ENCODE measurements around the gene TAF1B. TPM values are rescaled to one million over a fixed set of nuclear protein-coding genes. Genes with fewer than 3 reads are reported as not detected.

TAF1B gene
- total and polyA plus RNA-seq, 2 donors (not counting 3 experiments of a cell fraction or from before 2014, with no cell fraction given): 6.3 to 29.4 TPM

DNA sequence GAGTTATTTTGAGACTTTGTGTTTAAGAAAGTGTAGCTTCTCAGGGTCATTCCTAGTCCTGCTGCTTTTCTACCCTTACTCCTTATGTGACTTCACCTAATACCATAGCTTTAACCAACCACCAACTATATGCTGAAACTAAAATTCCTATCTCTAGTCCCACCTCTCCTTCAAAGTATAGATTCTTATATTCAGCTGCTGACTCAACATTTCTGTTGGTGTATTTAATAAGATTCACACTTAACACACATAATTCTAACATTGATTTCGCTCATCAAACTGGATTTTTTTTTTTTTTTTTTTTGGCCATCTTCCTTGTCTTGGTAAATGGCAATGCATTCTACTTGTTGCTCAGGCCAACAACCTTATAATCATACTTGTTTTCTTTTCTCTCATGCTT lies 30.1 kb downstream of the TAF1B start:
- no peak overlapping the region for H3K27ac ChIP-seq (ENCODE audit: insufficient read depth, low read depth, low read length)
- DNase-seq (ENCODE audit: low read depth, low spot score) (no peak), FAIRE-seq (no peak)
- intact Hi-C loops (cut with micrococcal nuclease) (no loop called here), dilution Hi-C loops (cut with MboI; ENCODE audit: extremely low pct_ligation_motif_present, low sequenced_read_pairs) (no loop called here)
- H3K4me1 ChIP-seq (ENCODE audit: control insufficient read depth, extremely low read depth, insufficient read depth, low read length): no peaks in the 10 kb centered on the region
- H3K79me2 ChIP-seq (ENCODE audit: control insufficient read depth, insufficient read depth, low read length): no peaks in the 10 kb centered on the region
- no peak overlapping the region for H3K4me3 ChIP-seq (replicated peaks in 1 of 3; ENCODE audit: insufficient read depth in 1 of 3, low read depth in 1 of 3, low read length in 3 of 3)
- H3K9me3 ChIP-seq (replicated peaks; ENCODE audit: control insufficient read depth, insufficient read depth, low read length): no peaks in the 10 kb centered on the region
- POLR2A ChIA-PET: interaction anchor here (0.7 kb wide), 1 partner anchor 118 kb away, joined by 3 read pairs; no protein-coding TSS in a partner anchor
- CTCF ChIA-PET: no interaction called here
- H3K9me1 ChIP-seq (replicated peaks; ENCODE audit: control insufficient read depth, extremely low read depth, insufficient read depth, low read length): no peaks in the 10 kb centered on the region
- H2AFZ ChIP-seq (ENCODE audit: low read depth, low read length): no peak overlapping the region
- no peaks in the 10 kb centered on the region for H4K20me1 ChIP-seq (replicated peaks; ENCODE audit: control insufficient read depth, extremely low read depth, insufficient read depth, low read length)
- no TSS peak for BruUV-seq (replicated peaks)
- TF ChIP-seq EZH2 (IDR thresholded peaks at IDR 0.05; ENCODE audit: borderline replicate concordance, low read depth, low read length, severe bottlenecking) (no peak), FOS (IDR thresholded peaks at IDR 0.05; ENCODE audit: borderline replicate concordance, insufficient read depth, low read length) (no peak), POLR2AphosphoS5 (IDR thresholded peaks at IDR 0.05; ENCODE audit: insufficient read depth, low read depth, low read length) (no peak), POLR2A (IDR thresholded peaks at IDR 0.05; ENCODE audit: low read depth, low read length) (no peak), JUN (IDR thresholded peaks at IDR 0.05; ENCODE audit: borderline replicate concordance, insufficient read depth, insufficient read length, low read depth) (no peak), MYC (IDR thresholded peaks at IDR 0.05; ENCODE audit: low read depth, low read length) (no peak), GATA2 (IDR thresholded peaks at IDR 0.05; ENCODE audit: insufficient read depth, insufficient read length, low read depth, low read length) (no peak)
- TF ChIP-seq, protein P1, sequence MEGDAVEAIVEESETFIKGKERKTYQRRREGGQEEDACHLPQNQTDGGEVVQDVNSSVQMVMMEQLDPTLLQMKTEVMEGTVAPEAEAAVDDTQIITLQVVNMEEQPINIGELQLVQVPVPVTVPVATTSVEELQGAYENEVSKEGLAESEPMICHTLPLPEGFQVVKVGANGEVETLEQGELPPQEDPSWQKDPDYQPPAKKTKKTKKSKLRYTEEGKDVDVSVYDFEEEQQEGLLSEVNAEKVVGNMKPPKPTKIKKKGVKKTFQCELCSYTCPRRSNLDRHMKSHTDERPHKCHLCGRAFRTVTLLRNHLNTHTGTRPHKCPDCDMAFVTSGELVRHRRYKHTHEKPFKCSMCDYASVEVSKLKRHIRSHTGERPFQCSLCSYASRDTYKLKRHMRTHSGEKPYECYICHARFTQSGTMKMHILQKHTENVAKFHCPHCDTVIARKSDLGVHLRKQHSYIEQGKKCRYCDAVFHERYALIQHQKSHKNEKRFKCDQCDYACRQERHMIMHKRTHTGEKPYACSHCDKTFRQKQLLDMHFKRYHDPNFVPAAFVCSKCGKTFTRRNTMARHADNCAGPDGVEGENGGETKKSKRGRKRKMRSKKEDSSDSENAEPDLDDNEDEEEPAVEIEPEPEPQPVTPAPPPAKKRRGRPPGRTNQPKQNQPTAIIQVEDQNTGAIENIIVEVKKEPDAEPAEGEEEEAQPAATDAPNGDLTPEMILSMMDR (IDR thresholded peaks at IDR 0.05; ENCODE audit: extremely low read depth in 1 of 2, insufficient read depth in 1 of 2, low read depth in 1 of 2, low read length in 2 of 2): no peak
- TF ChIP-seq, protein P2, sequence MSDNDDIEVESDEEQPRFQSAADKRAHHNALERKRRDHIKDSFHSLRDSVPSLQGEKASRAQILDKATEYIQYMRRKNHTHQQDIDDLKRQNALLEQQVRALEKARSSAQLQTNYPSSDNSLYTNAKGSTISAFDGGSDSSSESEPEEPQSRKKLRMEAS (IDR thresholded peaks at IDR 0.05; ENCODE audit: insufficient read depth, insufficient read length): no peak
- no peak overlapping the region for H3K4me2 ChIP-seq (ENCODE audit: insufficient read depth, low read length)
- H3K27me3 ChIP-seq (ENCODE audit: control insufficient read depth in 2 of 2, insufficient read depth in 2 of 2, low read length in 2 of 2): no peaks in the 10 kb centered on the region
- peaks cover 3 to 6% of the 10 kb centered on the region in 2 experiments for H3K36me3 ChIP-seq (ENCODE audit: control insufficient read depth in 2 of 2, extremely low read depth in 1 of 2, insufficient read depth in 2 of 2, low read length in 2 of 2)
- H3K9ac ChIP-seq (replicated peaks; ENCODE audit: extremely low read depth, insufficient read depth, low read length): no peak overlapping the region

All from endothelial cell of umbilical vein (primary cell).